NCI-H524 treated with DMSO at 0.1 percent for 48 hours (cell line): ENCODE results near the gene PXDN.
"Not testable (repeated sequence)": the region's sequence is repeated elsewhere in the genome, so short reads cannot be mapped to it uniquely, and the experiment has no call there.

Source experiments
- DNase-seq: peaks from one replicate; lab custom pipeline; 2025; lab: John Stamatoyannopoulos, UW

Gene PXDN

GRCh38 chr2:1633936-1634587 lies 110.3 kb downstream of the PXDN start:
- no peak for DNase-seq

- no peak for DNase-seq
Observed at GRCh38 chr2:1633092-1633671, 111.1 kb downstream of the PXDN start.

- DNase-seq: no peak
Observed at GRCh38 chr2:1632510-1632909, 111.8 kb downstream of the PXDN start.

- DNase-seq: no peak
Observed at GRCh38 chr2:1632002-1632348, 112.3 kb downstream of the PXDN start.

GRCh38 chr2:1631292-1632001 lies 112.9 kb downstream of the PXDN start:
- no peak for DNase-seq

- no peak for DNase-seq
Observed at GRCh38 chr2:1628893-1629292, 115.4 kb downstream of the PXDN start.

- no peak for DNase-seq
Observed at GRCh38 chr2:1627628-1628381, 116.5 kb downstream of the PXDN start.

GRCh38 chr2:1626271-1626681 lies 118.0 kb downstream of the PXDN start:
- no peak for DNase-seq

- no peak for DNase-seq
Observed at GRCh38 chr2:1625281-1626001, 118.9 kb downstream of the PXDN start.

GRCh38 chr2:1623906-1624445 lies 120.3 kb downstream of the PXDN start:
- DNase-seq: no peak

- no peak for DNase-seq
Observed at GRCh38 chr2:1622521-1623200, 121.7 kb downstream of the PXDN start.

GRCh38 chr2:1621976-1622375 lies 122.3 kb downstream of the PXDN start:
- not testable (repeated sequence) for DNase-seq

- DNase-seq: no peak
Observed at GRCh38 chr2:1621501-1621900, 122.8 kb downstream of the PXDN start.

GRCh38 chr2:1621041-1621440 lies 123.3 kb downstream of the PXDN start:
- DNase-seq: no peak

GRCh38 chr2:1620081-1620480 lies 124.2 kb downstream of the PXDN start:
- DNase-seq: no peak

- DNase-seq: no peak
Observed at GRCh38 chr2:1619556-1619955, 124.8 kb downstream of the PXDN start.

- DNase-seq: no peak
Observed at GRCh38 chr2:1618974-1619373, 125.3 kb downstream of the PXDN start.

GRCh38 chr2:1618191-1618961 lies 125.9 kb downstream of the PXDN start:
- no peak for DNase-seq

GRCh38 chr2:1617425-1618021 lies 126.8 kb downstream of the PXDN start:
- DNase-seq: no peak

GRCh38 chr2:1614564-1614963 lies 129.8 kb downstream of the PXDN start:
- DNase-seq: no peak
